Measurements from ENCODE around the gene PAX5.

Gene PAX5

GRCh38 chr9:37037503-37038301 is 3.6 kb upstream of the PAX5 start:
- in situ Hi-C loops (cut with HindIII; ENCODE audit: low sequenced_read_pairs): no loop called here

- in situ Hi-C loops (cut with HindIII; ENCODE audit: low sequenced_read_pairs): no loop called here
These were observed 2.9 kb upstream of the PAX5 start for GRCh38 chr9:37036776-37037502.

GRCh38 chr9:37036371-37036775 is 2.3 kb upstream of the PAX5 start:
- in situ Hi-C loops (cut with HindIII; ENCODE audit: low sequenced_read_pairs): no loop called here

GRCh38 chr9:37035648-37036370 is 1.7 kb upstream of the PAX5 start:
- in situ Hi-C loops (cut with HindIII; ENCODE audit: low sequenced_read_pairs): no loop called here

- in situ Hi-C loops (cut with HindIII; ENCODE audit: low sequenced_read_pairs): no loop called here
These were observed 1.0 kb upstream of the PAX5 start for GRCh38 chr9:37034938-37035647.

GRCh38 chr9:37034305-37034937 is 353 bp upstream of the PAX5 start:
- in situ Hi-C loops (cut with HindIII; ENCODE audit: low sequenced_read_pairs): no loop called here

GRCh38 chr9:37033141-37033540 is 927 bp downstream of the PAX5 start:
- in situ Hi-C loops (cut with HindIII; ENCODE audit: low sequenced_read_pairs): no loop called here

GRCh38 chr9:37032713-37033112 is 1.4 kb downstream of the PAX5 start:
- in situ Hi-C loops (cut with HindIII; ENCODE audit: low sequenced_read_pairs): no loop called here

GRCh38 chr9:37031902-37032301 is 2.2 kb downstream of the PAX5 start:
- in situ Hi-C loops (cut with HindIII; ENCODE audit: low sequenced_read_pairs): no loop called here

GRCh38 chr9:37031081-37031480 is 3.0 kb downstream of the PAX5 start:
- in situ Hi-C loops (cut with HindIII; ENCODE audit: low sequenced_read_pairs): no loop called here

- in situ Hi-C loops (cut with HindIII; ENCODE audit: low sequenced_read_pairs): no loop called here
These were observed 3.5 kb downstream of the PAX5 start for GRCh38 chr9:37030611-37030939.

GRCh38 chr9:37029776-37030610 is 4.1 kb downstream of the PAX5 start:
- in situ Hi-C loops (cut with HindIII; ENCODE audit: low sequenced_read_pairs): no loop called here

- in situ Hi-C loops (cut with HindIII; ENCODE audit: low sequenced_read_pairs): no loop called here
These were observed 4.7 kb downstream of the PAX5 start for GRCh38 chr9:37029304-37029775.

- in situ Hi-C loops (cut with HindIII; ENCODE audit: low sequenced_read_pairs): no loop called here
These were observed 5.5 kb downstream of the PAX5 start for GRCh38 chr9:37028420-37029031.

- in situ Hi-C loops (cut with HindIII; ENCODE audit: low sequenced_read_pairs): no loop called here
These were observed 6.3 kb downstream of the PAX5 start for GRCh38 chr9:37027582-37028419.

- in situ Hi-C loops (cut with HindIII; ENCODE audit: low sequenced_read_pairs): no loop called here
These were observed 7.0 kb downstream of the PAX5 start for GRCh38 chr9:37026931-37027581.

- in situ Hi-C loops (cut with HindIII; ENCODE audit: low sequenced_read_pairs): no loop called here
These were observed 7.7 kb downstream of the PAX5 start for GRCh38 chr9:37026113-37026930.

All from endothelial cell of hepatic sinusoid (primary cell).